AG04449 (cell line): ENCODE data around the gene GNPTG.

Source experiments
- CTCF ChIA-PET: fragments of 350-600 bp; formaldehyde crosslinking; extraction: SDS; loops from one replicate; lab custom pipeline; 2021; ENCODE audit warnings: antibody characterized with exemption; lab: Yijun Ruan, JAX
- POLR2A ChIA-PET: fragments of 400-600, 350-600 bp; formaldehyde crosslinking; extraction: SDS; loops from one replicate; lab custom pipeline; 2020; ENCODE audit warnings: antibody characterized with exemption, inconsistent platforms; lab: Yijun Ruan, JAX
- DNase-seq: peaks from one replicate; pipeline ENCODE4 v3.0.0-alpha.2; 2010; ENCODE audit warnings: low read depth, low spot score
- H3K4me3 ChIP-seq: 2 replicates; pipeline ENCODE4 v1.5.1; 2011; ENCODE audit warnings: low read depth, mild to moderate bottlenecking, control low read depth, low read length
- TF ChIP-seq, protein P1 (sequence below): IDR thresholded peaks from one replicate; pipeline ENCODE4 v1.5.1; 2011; ENCODE audit warnings: mild to moderate bottlenecking, moderate library complexity, low read length, control low read depth, inconsistent platforms; ENCODE audit not compliant: insufficient read depth; ENCODE audit errors: missing control alignments

Gene GNPTG

DNA sequence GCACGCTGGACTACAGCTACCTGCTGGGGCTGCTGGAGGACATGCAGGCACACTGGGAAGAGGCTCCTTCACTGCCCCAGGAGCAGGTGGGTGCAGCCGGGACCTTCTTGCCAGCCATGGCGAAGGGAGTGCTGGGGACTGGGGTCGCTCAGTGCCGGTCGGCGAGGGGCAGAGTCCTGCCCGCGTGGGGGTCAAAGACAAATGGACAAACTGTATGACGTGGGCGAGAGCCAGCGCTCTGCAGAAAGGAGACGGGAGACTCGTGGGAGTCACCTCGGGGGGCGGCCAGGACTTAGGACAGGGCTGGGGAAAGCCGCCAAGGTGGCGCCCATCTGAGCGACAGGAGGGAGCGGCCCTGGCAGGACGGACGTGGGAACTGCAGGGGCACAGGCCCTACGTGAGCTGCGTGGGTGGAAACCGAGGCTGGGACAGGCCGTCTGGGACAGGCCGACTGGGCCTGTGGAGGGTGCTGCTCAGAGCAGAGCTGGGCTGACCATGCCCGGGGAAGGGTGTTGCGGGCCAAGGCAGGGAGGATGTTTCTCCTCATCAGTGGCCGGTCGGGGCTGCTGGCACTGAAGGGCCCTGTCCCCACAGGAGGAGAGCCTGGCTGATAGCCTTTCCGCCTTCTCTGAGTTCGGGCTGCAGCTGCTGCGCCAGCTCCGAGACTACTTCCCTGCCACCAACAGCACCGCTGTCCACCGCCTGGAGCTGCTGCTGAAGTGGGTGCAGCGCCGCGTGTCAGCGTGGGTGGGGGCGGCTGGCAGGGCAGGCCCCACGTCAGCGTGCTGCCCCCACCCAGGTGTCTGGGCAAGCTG lies 8.1 kb upstream of the GNPTG start:
- TF ChIP-seq, protein P1, sequence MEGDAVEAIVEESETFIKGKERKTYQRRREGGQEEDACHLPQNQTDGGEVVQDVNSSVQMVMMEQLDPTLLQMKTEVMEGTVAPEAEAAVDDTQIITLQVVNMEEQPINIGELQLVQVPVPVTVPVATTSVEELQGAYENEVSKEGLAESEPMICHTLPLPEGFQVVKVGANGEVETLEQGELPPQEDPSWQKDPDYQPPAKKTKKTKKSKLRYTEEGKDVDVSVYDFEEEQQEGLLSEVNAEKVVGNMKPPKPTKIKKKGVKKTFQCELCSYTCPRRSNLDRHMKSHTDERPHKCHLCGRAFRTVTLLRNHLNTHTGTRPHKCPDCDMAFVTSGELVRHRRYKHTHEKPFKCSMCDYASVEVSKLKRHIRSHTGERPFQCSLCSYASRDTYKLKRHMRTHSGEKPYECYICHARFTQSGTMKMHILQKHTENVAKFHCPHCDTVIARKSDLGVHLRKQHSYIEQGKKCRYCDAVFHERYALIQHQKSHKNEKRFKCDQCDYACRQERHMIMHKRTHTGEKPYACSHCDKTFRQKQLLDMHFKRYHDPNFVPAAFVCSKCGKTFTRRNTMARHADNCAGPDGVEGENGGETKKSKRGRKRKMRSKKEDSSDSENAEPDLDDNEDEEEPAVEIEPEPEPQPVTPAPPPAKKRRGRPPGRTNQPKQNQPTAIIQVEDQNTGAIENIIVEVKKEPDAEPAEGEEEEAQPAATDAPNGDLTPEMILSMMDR: no peak
- ChIA-PET POLR2A (no interaction called here), CTCF (interaction anchor here (1.4 to 2.2 kb wide), 2 partner anchors 20 to 21 kb away, joined by 4 to 8 read pairs; no protein-coding TSS in a partner anchor)
- no peak for DNase-seq
- H3K4me3 ChIP-seq: peak overlapping the region; percentile 15; the same call in 1 of the 2 replicates

DNA sequence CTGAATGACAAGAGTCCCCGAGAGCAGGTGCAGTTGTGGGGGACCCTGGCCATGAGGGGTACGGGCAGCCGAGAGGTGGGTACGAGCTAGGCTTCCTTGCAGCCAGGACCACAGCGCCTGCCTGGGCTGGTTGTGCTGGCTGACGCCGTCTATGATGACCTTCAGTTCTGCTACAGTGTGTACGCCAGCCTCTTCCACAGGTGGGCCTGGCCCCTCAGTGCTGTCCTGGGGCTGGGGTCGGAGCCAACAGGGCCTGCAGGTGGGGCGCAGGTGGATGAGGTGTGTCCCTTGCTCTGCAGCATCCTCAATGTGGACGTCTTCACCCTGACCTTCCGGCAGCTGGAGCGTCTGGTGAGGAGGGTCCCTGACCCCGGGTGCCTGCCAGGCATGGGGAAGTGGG lies 7.2 kb upstream of the GNPTG start:
- POLR2A ChIA-PET: no interaction called here
- CTCF ChIA-PET: interaction anchor here (1.4 kb wide), 1 partner anchor 20 kb away, joined by 8 read pairs; no protein-coding TSS in a partner anchor
- DNase-seq: no peak
- no peak overlapping the region for H3K4me3 ChIP-seq
- TF ChIP-seq, protein P1: no peak

DNA sequence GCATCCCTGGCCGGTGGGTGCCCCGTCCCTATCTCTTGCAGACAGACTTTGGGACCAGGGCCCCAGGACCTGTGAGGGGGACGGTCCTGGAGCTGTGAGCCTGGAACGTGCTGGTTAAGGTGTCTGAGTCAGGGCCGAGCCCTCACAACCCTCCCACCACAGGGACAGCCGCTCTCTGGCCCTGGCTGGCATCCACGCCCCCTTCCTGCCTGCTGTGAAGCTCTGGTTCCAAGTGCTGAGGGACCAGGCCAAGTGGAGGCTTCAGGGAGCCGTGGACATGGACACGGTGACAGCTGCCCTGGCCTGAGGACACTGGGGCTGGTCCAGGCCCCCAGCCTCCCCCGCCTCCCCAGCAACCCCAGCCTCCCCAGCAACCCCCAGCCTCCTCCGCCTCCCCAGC lies 6.6 kb upstream of the GNPTG start:
- TF ChIP-seq, protein P1: no peak
- ChIA-PET POLR2A (no interaction called here), CTCF (interaction anchor here (1.4 kb wide), 1 partner anchor 19 kb away, joined by 8 read pairs; no protein-coding TSS in a partner anchor)
- no peak overlapping the region for H3K4me3 ChIP-seq
- DNase-seq: no peak

DNA sequence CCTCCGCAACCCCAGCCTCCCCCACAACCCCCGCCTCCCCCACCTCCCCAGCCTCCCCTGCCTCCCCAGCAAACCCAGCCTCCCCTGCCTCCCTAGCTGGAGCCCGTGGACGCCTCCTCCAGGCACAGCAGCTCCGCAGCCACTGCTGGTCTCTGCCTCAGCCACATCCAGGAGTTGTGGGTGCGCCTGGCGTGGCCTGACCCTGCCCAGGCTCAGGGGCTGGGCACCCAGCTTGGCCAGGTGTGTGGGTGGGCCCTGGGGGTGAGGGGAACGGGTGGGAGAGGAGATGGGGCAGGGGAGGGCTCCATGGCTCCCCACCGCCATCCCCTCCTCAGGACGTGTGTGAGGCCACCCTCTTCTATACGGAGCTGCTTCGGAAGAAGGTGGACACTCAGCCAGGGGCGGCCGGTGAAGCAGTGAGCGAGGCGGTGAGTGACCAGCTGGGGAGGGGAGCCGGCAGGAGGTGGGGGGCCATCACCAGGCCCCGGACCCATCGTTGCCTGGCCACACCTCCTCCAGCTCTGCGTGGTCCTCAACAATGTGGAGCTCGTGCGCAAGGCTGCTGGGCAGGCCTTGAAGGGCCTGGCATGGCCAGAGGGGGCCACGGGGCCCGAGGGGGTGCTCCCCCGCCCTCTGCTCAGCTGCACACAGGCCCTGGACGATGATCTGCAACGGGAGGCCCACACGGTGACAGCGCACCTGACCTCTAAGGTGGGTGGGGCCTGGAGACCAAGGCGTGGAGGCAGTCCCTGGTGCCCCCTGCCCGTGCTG lies 5.9 kb upstream of the GNPTG start:
- CTCF ChIA-PET: interaction anchor here (1.4 kb wide), 1 partner anchor 18 kb away, joined by 8 read pairs; no protein-coding TSS in a partner anchor

DNA sequence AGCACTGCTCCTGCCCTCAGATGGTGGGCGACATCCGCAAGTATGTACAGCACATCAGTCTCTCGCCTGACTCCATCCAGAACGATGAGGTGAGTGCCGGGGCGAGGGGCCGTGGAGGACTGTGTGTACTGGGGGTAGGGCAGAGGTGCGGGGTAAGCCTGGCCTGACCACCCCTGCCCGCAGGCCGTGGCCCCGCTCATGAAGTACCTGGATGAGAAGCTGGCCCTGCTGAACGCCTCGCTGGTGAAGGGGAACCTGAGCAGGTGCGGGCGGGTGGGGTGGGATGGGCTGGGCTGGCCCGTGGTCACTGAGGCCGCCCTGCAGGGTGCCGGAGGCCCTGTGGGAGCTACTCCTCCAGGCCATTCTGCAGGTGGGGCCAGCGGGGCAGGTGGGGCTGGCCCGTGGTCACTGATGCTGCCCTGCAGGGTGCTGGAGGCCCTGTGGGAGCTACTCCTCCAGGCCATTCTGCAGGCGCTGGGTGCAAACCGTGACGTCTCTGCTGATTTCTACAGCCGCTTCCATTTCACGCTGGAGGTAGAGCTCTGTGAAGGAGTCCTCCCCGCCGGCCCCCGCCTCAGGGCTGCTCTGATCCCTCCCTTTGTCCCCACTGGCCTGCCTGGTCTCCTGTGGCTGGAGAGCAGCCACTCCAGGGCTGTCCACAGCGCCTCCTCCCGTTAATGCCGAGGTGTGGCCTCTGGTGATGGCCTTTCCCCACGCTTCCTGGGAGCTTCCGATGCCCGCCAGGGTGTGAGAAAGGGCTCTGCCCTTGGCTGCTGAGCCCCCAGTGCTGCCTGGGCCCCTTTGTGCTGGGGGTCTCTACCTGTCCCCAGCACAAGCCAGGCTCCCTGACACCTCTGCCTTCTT lies 5.1 kb upstream of the GNPTG start:
- H3K4me3 ChIP-seq: no peak overlapping the region
- ChIA-PET CTCF (no interaction called here), POLR2A (no interaction called here)
- DNase-seq: no peak
- TF ChIP-seq, protein P1: no peak

More for the DNA sequence above, 5.9 kb upstream of the GNPTG start:
- TF ChIP-seq, protein P1: no peak
- no peak for DNase-seq
- POLR2A ChIA-PET: no interaction called here
- H3K4me3 ChIP-seq: no peak overlapping the region
